H7 (cell line): ENCODE results near the gene CDON. TPM values are rescaled to one million over a fixed set of nuclear protein-coding genes. Genes with fewer than 3 reads are reported as not detected.

ENCODE experiments used
- DNase-seq: peaks from one replicate; pipeline ENCODE4 v3.0.0; 2012
- H3K27me3 ChIP-seq: 2 replicates; pipeline ENCODE4 v1.6.0; 2011; ENCODE audit warnings: mild to moderate bottlenecking, low read length; ENCODE audit not compliant: control insufficient read depth, insufficient read depth
- H3K36me3 ChIP-seq: replicated peaks from 2 replicates; pipeline ENCODE4 v1.5.1; 2011; ENCODE audit warnings: low read length; ENCODE audit not compliant: control insufficient read depth, insufficient read depth
- H3K4me3 ChIP-seq: 2 replicates; pipeline ENCODE4 v1.5.1; 2011; ENCODE audit warnings: low read depth, mild to moderate bottlenecking, control low read depth, low read length, moderate library complexity; ENCODE audit not compliant: insufficient read depth
- total RNA-seq: library from RNA; depleted of rRNA; stranded (reverse); fragments of >200 nt; shearing (Covaris generic); gene quantifications from 2 replicates; pipeline ENCODE4 v1.2.3, GENCODE V29; 2014

The CDON gene
- total RNA-seq, 1 experiment from 2014 or later = 22.7 TPM

GRCh38 chr11:125978778-125979407, 83.8 kb downstream of the CDON start:
- Histone ChIP-seq H3K36me3 (peaks cover 3% of the 10 kb centered on the region; the same call in 1 of the 2 replicates), H3K4me3 (no peak overlapping the region), H3K27me3 (no peaks in the 10 kb centered on the region)
- DNase-seq = no peak

- H3K36me3 ChIP-seq = no peaks in the 10 kb centered on the region; the same call in 1 of the 2 replicates
- no peak for DNase-seq
- H3K27me3 ChIP-seq = no peaks in the 10 kb centered on the region
- no peak overlapping the region for H3K4me3 ChIP-seq
Observed at GRCh38 chr11:125978181-125978716, 84.4 kb downstream of the CDON start.

GRCh38 chr11:125977333-125977732, 85.3 kb downstream of the CDON start:
- no peak for DNase-seq
- Histone ChIP-seq H3K36me3 (no peaks in the 10 kb centered on the region; the same call in 1 of the 2 replicates), H3K4me3 (no peak overlapping the region), H3K27me3 (no peaks in the 10 kb centered on the region)

GRCh38 chr11:125976156-125976555, 86.5 kb downstream of the CDON start:
- DNase-seq = no peak
- Histone ChIP-seq H3K36me3 (no peaks in the 10 kb centered on the region; the same call in 1 of the 2 replicates), H3K27me3 (no peaks in the 10 kb centered on the region), H3K4me3 (no peak overlapping the region)

GRCh38 chr11:125975634-125976033, 87.0 kb downstream of the CDON start:
- DNase-seq = no peak
- Histone ChIP-seq H3K36me3 (no peaks in the 10 kb centered on the region; the same call in 1 of the 2 replicates), H3K27me3 (no peaks in the 10 kb centered on the region), H3K4me3 (no peak overlapping the region)

- DNase-seq = no peak
- no peaks in the 10 kb centered on the region; the same call in 1 of the 2 replicates for H3K36me3 ChIP-seq
- no peaks in the 10 kb centered on the region for H3K27me3 ChIP-seq
- H3K4me3 ChIP-seq = no peak overlapping the region
Observed at GRCh38 chr11:125974284-125974683, 88.4 kb downstream of the CDON start.

GRCh38 chr11:125971618-125972017, 91.0 kb downstream of the CDON start:
- Histone ChIP-seq H3K4me3 (no peak overlapping the region), H3K36me3 (no peaks in the 10 kb centered on the region; the same call in 1 of the 2 replicates), H3K27me3 (no peaks in the 10 kb centered on the region)
- peak; percentile 8 for DNase-seq

- H3K4me3 ChIP-seq = no peak overlapping the region
- H3K27me3 ChIP-seq = no peaks in the 10 kb centered on the region
- H3K36me3 ChIP-seq = no peaks in the 10 kb centered on the region; the same call in 1 of the 2 replicates
- no peak for DNase-seq
Observed at GRCh38 chr11:125968354-125968753, 94.3 kb downstream of the CDON start.

- Histone ChIP-seq H3K27me3 (no peaks in the 10 kb centered on the region), H3K36me3 (no peaks in the 10 kb centered on the region; the same call in 1 of the 2 replicates)
- DNase-seq = no peak
Observed at GRCh38 chr11:125967515-125967914, 95.2 kb downstream of the CDON start.

GRCh38 chr11:125960771-125961170, 101.9 kb downstream of the CDON start:
- no peak overlapping the region for H3K4me3 ChIP-seq
- H3K36me3 ChIP-seq = no peaks in the 10 kb centered on the region
- no peak for DNase-seq
- no peaks in the 10 kb centered on the region for H3K27me3 ChIP-seq

More at GRCh38 chr11:125967515-125967914, 95.2 kb downstream of the CDON start:
- H3K4me3 ChIP-seq = no peak overlapping the region

GRCh38 chr11:125959931-125960330, 102.7 kb downstream of the CDON start:
- Histone ChIP-seq H3K27me3 (no peaks in the 10 kb centered on the region), H3K4me3 (no peak overlapping the region), H3K36me3 (no peaks in the 10 kb centered on the region)
- DNase-seq = no peak

- no peak overlapping the region for H3K4me3 ChIP-seq
Observed at GRCh38 chr11:125959511-125959910, 103.2 kb downstream of the CDON start.

GRCh38 chr11:125958872-125959400, 103.7 kb downstream of the CDON start:
- Histone ChIP-seq H3K27me3 (no peaks in the 10 kb centered on the region), H3K4me3 (no peak overlapping the region), H3K36me3 (no peaks in the 10 kb centered on the region)
- no peak for DNase-seq

More at GRCh38 chr11:125959511-125959910, 103.2 kb downstream of the CDON start:
- Histone ChIP-seq H3K36me3 (no peaks in the 10 kb centered on the region), H3K27me3 (no peaks in the 10 kb centered on the region)
- DNase-seq = no peak

GRCh38 chr11:125957618-125958332, 104.9 kb downstream of the CDON start:
- Histone ChIP-seq H3K4me3 (no peak overlapping the region), H3K27me3 (no peaks in the 10 kb centered on the region), H3K36me3 (no peaks in the 10 kb centered on the region)
- DNase-seq = no peak
